OCI-LY7 (cell line): ENCODE measurements around the gene DMC1.

Experiments used
- CTCF ChIP-seq: fragments of 200-600 bp; sonication (generic); conservative IDR thresholded peaks from 2 replicates; pipeline ENCODE4 v1.5.1; 2014; ENCODE audit warnings: mild to moderate bottlenecking, antibody characterized with exemption, low read length, moderate library complexity, mixed read lengths
- EZH2phosphoT487 ChIP-seq: fragments of 200-600 bp; sonication (generic); IDR thresholded peaks from 2 replicates; pipeline ENCODE4 v1.6.1; 2018; ENCODE audit warnings: low read depth, borderline replicate concordance, mild to moderate bottlenecking, mixed run types, antibody characterized with exemption, low read length, moderate library complexity, mixed read lengths

DNA sequence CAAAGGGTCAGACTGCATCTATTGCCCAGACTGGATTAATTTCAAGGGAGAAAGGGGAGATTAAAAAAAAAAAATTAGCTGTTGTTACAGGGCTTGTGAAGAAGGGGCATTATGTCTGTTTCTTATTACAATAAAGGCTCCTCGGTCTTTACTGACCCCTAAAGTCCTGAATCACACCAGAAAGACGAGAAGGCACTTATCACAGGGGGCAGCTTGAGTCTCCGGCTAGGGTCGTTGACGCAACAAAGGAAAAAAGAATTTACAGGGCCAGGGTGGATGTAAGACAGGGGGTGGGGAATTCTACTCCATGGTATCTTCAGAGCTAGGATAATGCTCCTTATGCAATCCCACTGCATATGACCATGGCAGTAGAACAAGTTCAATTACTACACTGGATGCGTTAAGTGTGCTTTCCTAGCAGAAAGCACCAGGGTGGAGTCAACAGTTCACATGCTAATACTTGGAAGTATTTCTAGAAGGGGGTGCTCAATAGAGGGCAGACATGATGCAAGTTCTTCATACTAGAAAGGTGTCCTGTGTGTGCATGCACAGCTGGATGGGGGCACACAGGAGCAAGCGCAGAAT lies 80.3 kb downstream of the DMC1 start:
- no peak for TF ChIP-seq CTCF
- TF ChIP-seq EZH2phosphoT487: no peak
